ENCODE measurements around the gene TMEM238.
"Not testable (repeated sequence)": the region's sequence is repeated elsewhere in the genome, so short reads cannot be mapped to it uniquely, and the experiment has no call there.

DNA sequence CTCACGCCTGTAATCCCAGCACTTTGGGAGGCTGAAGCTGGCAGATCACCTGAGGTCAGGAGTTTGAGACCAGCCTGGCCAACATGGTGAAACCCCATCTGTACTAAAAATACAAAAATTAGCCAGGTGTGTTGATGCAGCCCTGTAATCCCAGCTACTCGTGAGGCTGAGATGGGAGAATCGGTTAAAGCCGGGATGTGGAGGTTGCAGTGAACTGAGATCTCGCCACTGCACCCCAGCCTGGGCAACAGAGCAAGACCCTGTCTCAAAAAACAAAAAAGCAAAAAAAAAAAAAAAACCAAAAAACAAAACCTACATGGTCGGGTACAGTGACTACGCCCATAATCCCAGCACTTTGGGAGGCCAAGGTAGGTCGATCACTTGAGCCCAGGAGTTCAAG is 25.1 kb upstream of the TMEM238 start:
- TF ChIP-seq, protein P1, sequence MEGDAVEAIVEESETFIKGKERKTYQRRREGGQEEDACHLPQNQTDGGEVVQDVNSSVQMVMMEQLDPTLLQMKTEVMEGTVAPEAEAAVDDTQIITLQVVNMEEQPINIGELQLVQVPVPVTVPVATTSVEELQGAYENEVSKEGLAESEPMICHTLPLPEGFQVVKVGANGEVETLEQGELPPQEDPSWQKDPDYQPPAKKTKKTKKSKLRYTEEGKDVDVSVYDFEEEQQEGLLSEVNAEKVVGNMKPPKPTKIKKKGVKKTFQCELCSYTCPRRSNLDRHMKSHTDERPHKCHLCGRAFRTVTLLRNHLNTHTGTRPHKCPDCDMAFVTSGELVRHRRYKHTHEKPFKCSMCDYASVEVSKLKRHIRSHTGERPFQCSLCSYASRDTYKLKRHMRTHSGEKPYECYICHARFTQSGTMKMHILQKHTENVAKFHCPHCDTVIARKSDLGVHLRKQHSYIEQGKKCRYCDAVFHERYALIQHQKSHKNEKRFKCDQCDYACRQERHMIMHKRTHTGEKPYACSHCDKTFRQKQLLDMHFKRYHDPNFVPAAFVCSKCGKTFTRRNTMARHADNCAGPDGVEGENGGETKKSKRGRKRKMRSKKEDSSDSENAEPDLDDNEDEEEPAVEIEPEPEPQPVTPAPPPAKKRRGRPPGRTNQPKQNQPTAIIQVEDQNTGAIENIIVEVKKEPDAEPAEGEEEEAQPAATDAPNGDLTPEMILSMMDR (IDR thresholded peaks at IDR 0.05): not testable (repeated sequence)
- not testable (repeated sequence) for TF ChIP-seq POLR2AphosphoS5 (IDR thresholded peaks at IDR 0.05)
